Keratinocyte (primary cell): ENCODE measurements around the gene KHDC4.

Experiments used
- EZH2 ChIP-seq: IDR thresholded peaks from one replicate; pipeline ENCODE4 v1.6.1; 2012; ENCODE audit warnings: inconsistent platforms, mild to moderate bottlenecking, low read length, moderate library complexity
- TF ChIP-seq, protein P1 (sequence below), 3 experiments: IDR thresholded peaks in 1 of 3; conservative IDR thresholded peaks in 1 of 3; optimal IDR thresholded peaks in 1 of 3; 2 replicates in 2 of 3; 3 replicates in 1 of 3; pipeline versions ENCODE3 to v1.5.1; 2011; ENCODE audit warnings: low read length in 3 of 3, mild to moderate bottlenecking in 3 of 3, moderate library complexity in 2 of 3, control low read depth in 1 of 3, inconsistent platforms in 1 of 3; ENCODE audit not compliant: insufficient read depth in 2 of 3; ENCODE audit errors: extremely low read depth in 1 of 3

DNA sequence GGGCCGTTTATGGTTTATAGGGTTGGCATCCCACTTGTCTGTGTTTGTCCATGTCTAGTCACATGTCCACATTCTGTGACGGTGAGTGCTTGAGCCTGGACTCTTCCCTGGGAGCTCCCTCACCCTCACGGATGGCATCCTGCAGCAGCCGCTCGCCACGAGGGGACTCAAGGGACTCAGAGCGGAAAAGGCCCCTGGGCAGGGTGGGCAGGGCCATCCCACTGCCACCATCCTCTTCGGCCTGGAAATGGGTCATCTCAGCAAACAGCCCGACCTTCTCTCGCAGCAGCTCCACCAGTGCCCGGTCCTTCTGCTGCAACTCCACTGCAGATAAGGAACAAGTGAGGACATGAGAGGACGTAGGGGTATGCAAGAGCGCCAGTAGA lies 18.3 kb upstream of the KHDC4 start:
- TF ChIP-seq, protein P1, sequence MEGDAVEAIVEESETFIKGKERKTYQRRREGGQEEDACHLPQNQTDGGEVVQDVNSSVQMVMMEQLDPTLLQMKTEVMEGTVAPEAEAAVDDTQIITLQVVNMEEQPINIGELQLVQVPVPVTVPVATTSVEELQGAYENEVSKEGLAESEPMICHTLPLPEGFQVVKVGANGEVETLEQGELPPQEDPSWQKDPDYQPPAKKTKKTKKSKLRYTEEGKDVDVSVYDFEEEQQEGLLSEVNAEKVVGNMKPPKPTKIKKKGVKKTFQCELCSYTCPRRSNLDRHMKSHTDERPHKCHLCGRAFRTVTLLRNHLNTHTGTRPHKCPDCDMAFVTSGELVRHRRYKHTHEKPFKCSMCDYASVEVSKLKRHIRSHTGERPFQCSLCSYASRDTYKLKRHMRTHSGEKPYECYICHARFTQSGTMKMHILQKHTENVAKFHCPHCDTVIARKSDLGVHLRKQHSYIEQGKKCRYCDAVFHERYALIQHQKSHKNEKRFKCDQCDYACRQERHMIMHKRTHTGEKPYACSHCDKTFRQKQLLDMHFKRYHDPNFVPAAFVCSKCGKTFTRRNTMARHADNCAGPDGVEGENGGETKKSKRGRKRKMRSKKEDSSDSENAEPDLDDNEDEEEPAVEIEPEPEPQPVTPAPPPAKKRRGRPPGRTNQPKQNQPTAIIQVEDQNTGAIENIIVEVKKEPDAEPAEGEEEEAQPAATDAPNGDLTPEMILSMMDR (optimal IDR thresholded peaks at IDR 0.05 in 1 of 3, IDR thresholded peaks at IDR 0.05 in 1 of 3, conservative IDR thresholded peaks at IDR 0.05 in 1 of 3; ENCODE audit: extremely low read depth in 1 of 3, insufficient read depth in 2 of 3, low read length in 3 of 3): no peak
- no peak for TF ChIP-seq EZH2
